ENCODE results near the gene ANKRD30A. TPM values are rescaled to one million over a fixed set of nuclear protein-coding genes. Genes with fewer than 3 reads are reported as not detected.

Gene ANKRD30A
- polyA plus RNA-seq, 1 of the 3 experiments (the other 2 are of a cell fraction), result not detected

DNA sequence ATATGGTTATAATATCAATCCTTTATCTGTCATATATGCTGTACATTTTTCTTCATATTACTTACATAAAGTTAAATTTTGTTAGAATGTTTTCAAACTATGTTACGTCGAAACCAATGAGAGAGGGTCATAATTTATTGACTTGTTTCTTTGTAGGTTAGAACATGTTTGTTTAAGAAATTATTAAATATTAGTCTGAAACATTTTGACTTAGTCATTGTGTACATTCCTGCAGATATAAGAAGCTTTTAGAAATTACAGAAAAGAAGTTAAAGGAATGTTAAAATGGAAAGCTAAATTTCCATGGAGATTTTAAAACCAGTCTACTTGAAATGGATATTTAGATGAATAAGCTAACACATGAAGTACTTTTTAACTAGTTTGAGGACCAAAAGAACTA, 99.8 kb downstream of the ANKRD30A start:
- Histone ChIP-seq H3K27ac (ENCODE audit: low read depth in 2 of 2, low read length in 1 of 2) (no peak overlapping the region), H3K9me3 (no peaks in the 10 kb centered on the region; the same call in 1 of the 2 replicates), H3K4me3 (ENCODE audit: low read depth in 2 of 2, low read length in 1 of 2) (no peak overlapping the region), H3K9me2 (no peaks in the 10 kb centered on the region), H3K9ac (no peak overlapping the region), H4K20me1 (ENCODE audit: insufficient read depth) (no peaks in the 10 kb centered on the region), H2AFZ (ENCODE audit: low read depth) (no peak overlapping the region), H3K27me3 (ENCODE audit: insufficient read depth) (no peaks in the 10 kb centered on the region), H3F3A (replicated peaks; ENCODE audit: insufficient read depth) (no peaks in the 10 kb centered on the region), H3K4me2 (no peak overlapping the region), H3K4me1 (ENCODE audit: control insufficient read depth in 1 of 2, insufficient read depth in 2 of 2, low read depth in 1 of 2, low read length in 1 of 2) (no peaks in the 10 kb centered on the region), H3K79me2 (ENCODE audit: insufficient read depth) (no peaks in the 10 kb centered on the region), H3K36me3 (replicated peaks in 1 of 2; ENCODE audit: control insufficient read depth in 1 of 2, insufficient read depth in 2 of 2, low read length in 1 of 2) (no peaks in the 10 kb centered on the region)
- ChIA-PET POLR2A (no interaction called here), CTCF (no interaction called here)
- no peak for DNase-seq
- TF ChIP-seq TEAD4 (IDR thresholded peaks at IDR 0.05; ENCODE audit: borderline replicate concordance, insufficient read depth), result no peak
- no peak for TF ChIP-seq JUND (IDR thresholded peaks at IDR 0.05)
- TF ChIP-seq, protein P1, sequence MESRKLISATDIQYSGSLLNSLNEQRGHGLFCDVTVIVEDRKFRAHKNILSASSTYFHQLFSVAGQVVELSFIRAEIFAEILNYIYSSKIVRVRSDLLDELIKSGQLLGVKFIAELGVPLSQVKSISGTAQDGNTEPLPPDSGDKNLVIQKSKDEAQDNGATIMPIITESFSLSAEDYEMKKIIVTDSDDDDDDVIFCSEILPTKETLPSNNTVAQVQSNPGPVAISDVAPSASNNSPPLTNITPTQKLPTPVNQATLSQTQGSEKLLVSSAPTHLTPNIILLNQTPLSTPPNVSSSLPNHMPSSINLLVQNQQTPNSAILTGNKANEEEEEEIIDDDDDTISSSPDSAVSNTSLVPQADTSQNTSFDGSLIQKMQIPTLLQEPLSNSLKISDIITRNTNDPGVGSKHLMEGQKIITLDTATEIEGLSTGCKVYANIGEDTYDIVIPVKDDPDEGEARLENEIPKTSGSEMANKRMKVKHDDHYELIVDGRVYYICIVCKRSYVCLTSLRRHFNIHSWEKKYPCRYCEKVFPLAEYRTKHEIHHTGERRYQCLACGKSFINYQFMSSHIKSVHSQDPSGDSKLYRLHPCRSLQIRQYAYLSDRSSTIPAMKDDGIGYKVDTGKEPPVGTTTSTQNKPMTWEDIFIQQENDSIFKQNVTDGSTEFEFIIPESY (IDR thresholded peaks at IDR 0.05; ENCODE audit: borderline replicate concordance, low read depth), result no peak
- TF ChIP-seq, protein P2, sequence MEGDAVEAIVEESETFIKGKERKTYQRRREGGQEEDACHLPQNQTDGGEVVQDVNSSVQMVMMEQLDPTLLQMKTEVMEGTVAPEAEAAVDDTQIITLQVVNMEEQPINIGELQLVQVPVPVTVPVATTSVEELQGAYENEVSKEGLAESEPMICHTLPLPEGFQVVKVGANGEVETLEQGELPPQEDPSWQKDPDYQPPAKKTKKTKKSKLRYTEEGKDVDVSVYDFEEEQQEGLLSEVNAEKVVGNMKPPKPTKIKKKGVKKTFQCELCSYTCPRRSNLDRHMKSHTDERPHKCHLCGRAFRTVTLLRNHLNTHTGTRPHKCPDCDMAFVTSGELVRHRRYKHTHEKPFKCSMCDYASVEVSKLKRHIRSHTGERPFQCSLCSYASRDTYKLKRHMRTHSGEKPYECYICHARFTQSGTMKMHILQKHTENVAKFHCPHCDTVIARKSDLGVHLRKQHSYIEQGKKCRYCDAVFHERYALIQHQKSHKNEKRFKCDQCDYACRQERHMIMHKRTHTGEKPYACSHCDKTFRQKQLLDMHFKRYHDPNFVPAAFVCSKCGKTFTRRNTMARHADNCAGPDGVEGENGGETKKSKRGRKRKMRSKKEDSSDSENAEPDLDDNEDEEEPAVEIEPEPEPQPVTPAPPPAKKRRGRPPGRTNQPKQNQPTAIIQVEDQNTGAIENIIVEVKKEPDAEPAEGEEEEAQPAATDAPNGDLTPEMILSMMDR (IDR thresholded peaks at IDR 0.05), result no peak
- TF ChIP-seq, protein P3, sequence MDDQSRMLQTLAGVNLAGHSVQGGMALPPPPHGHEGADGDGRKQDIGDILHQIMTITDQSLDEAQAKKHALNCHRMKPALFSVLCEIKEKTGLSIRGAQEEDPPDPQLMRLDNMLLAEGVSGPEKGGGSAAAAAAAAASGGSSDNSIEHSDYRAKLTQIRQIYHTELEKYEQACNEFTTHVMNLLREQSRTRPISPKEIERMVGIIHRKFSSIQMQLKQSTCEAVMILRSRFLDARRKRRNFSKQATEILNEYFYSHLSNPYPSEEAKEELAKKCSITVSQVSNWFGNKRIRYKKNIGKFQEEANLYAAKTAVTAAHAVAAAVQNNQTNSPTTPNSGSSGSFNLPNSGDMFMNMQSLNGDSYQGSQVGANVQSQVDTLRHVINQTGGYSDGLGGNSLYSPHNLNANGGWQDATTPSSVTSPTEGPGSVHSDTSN (IDR thresholded peaks at IDR 0.05), result no peak
- no peak for TF ChIP-seq GATA2 (CRISPR knock-in tag; IDR thresholded peaks at IDR 0.05)
- no peak for TF ChIP-seq NFIC (IDR thresholded peaks at IDR 0.05; ENCODE audit: borderline replicate concordance)
- TF ChIP-seq SIN3A (IDR thresholded peaks at IDR 0.05; ENCODE audit: borderline replicate concordance, low read depth, low read length), result no peak
- TF ChIP-seq NRF1 (IDR thresholded peaks at IDR 0.05; ENCODE audit: low read depth, low read length), result no peak
- TF ChIP-seq, protein P4, sequence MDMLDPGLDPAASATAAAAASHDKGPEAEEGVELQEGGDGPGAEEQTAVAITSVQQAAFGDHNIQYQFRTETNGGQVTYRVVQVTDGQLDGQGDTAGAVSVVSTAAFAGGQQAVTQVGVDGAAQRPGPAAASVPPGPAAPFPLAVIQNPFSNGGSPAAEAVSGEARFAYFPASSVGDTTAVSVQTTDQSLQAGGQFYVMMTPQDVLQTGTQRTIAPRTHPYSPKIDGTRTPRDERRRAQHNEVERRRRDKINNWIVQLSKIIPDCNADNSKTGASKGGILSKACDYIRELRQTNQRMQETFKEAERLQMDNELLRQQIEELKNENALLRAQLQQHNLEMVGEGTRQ (IDR thresholded peaks at IDR 0.05; ENCODE audit: borderline replicate concordance, low read depth, low read length), result no peak
- no peak for TF ChIP-seq EZH2phosphoT487 (IDR thresholded peaks at IDR 0.05; ENCODE audit: borderline replicate concordance, low read depth)
- TF ChIP-seq RXRA (IDR thresholded peaks at IDR 0.05; ENCODE audit: borderline replicate concordance, low read depth), result no peak
- no peak for TF ChIP-seq MXI1 (IDR thresholded peaks at IDR 0.05; ENCODE audit: low read depth, low read length)
- WGBS (ENCODE audit: low lambda C conversion rate), result 1% methylated on average over 2 of the region's 2 CpGs
